ENCODE data around the gene DDX60.

- TF ChIP-seq CTCF (IDR thresholded peaks at IDR 0.05; ENCODE audit: low read depth, low read length, missing input control) (no peak), MAX (IDR thresholded peaks at IDR 0.05) (no peak), SP1 (IDR thresholded peaks at IDR 0.05) (no peak), REST (IDR thresholded peaks at IDR 0.05) (no peak), ZBTB33 (IDR thresholded peaks at IDR 0.05) (no peak), TAF1 (conservative IDR thresholded peaks at IDR 0.05) (no peak), JUND (IDR thresholded peaks at IDR 0.05) (no peak), RAD21 (IDR thresholded peaks at IDR 0.05) (no peak), HNF4A (conservative IDR thresholded peaks at IDR 0.05) (no peak), YY1 (IDR thresholded peaks at IDR 0.05) (no peak), FOXA1 (IDR thresholded peaks at IDR 0.05) (no peak), GABPA (IDR thresholded peaks at IDR 0.05 in 1 of 2, conservative IDR thresholded peaks at IDR 0.05 in 1 of 2) (no peak), HNF4G (IDR thresholded peaks at IDR 0.05) (no peak)
Measured at GRCh38 chr4:168335621-168336020, 17.1 kb upstream of the DDX60 start.
